Stimulated activated CD4-positive, alpha-beta T cell treated with anti-CD3 and anti-CD28 coated beads, Interleukin-15, amount 100 ng/mL, for 24 hours (primary cell): ENCODE measurements around the gene MORN1.

Source experiments
- DNase-seq: peaks from one replicate; pipeline ENCODE4 v3.0.0-alpha.2; 2020

Gene MORN1

DNA sequence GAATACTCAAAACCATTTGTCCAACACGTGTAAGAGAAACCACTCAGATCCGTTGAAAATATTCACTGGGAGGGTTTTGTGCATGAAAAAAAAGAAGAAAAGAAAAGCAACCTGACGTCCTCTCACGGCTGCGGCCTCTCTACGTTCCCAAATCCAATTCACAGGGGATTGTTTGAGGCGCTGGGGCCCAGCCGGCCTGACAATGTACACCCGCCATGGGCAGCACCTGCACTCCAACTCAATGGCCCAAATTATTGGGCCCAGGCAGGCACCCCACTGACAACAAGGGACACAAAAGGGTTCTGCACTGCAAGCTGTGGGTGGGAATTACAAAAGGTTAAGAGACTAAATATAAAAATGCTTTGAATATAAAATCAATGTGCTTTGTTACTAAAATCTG lies 41.5 kb downstream of the MORN1 start:
- no peak for DNase-seq

GRCh38 chr1:2348346-2349325 lies 42.7 kb downstream of the MORN1 start:
- DNase-seq: no peak

- DNase-seq: no peak
Measured at GRCh38 chr1:2347896-2348295, 43.5 kb downstream of the MORN1 start.

- DNase-seq: no peak
Measured at GRCh38 chr1:2347409-2347785, 44.0 kb downstream of the MORN1 start.

DNA sequence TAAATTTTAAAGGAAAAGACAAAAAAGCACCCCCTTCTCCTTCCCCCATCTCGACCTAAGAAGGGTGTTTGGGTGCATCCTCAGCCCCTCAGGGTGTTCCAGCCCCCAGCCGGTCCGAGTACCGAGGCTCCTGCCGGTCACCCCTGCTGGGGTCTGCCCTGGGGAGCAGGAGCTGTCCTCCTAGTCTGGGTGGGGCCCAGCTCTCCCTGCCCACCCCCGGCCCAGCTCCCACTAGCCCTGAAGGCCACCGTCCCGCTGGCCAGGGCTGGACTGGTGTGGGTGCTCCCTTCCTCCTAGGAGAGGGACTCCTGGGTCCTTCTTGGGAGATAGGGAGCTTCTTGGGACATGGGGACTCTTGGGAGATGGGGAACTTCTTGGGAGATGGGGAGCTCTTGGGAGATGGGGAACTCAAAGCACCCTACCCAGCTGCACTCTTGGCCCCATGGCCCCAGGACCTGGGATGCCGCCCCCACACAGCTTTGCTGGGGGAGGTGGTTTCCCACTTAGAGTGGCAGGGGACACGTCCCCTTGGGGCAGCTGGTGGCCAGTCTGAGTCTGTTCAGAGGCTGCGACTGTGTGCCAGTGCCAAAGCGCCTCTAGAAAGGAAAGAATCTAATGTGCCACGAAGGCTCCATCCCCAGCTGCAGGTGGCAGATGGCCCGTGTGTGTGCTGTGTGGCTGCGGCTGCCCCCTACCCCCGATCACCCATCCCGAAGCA lies 44.5 kb downstream of the MORN1 start:
- DNase-seq: no peak

GRCh38 chr1:2345297-2346075 lies 45.9 kb downstream of the MORN1 start:
- DNase-seq: no peak

- DNase-seq: no peak
Measured at GRCh38 chr1:2344744-2345296, 46.5 kb downstream of the MORN1 start.

DNA sequence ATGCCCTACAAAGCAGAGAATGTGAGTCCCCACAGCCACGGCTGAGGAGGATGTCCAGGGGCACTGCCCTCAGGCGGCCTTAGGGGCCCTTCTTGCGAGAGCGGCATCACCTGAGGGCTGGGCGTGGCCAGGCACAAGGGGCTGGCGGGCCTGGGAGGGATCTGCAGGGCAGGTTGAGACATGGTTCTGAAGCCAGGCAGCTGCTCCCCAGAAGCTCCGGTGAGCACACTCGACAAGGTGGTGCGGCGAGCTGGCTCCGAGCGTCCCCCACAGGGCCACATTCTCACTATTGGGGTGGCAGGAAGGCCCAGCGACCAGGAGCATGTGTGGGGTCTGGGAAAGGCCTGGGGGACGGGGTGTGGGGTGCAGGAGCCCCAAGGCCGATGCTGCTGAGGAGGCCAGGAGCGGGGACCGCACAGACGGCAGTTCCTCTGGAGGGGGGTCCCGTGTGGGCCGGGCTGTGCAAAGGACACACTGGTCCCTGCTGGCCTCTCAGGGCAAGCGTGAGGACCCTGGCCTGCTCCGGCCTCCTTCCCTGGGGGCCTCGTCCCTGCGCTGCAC lies 47.2 kb downstream of the MORN1 start:
- no peak for DNase-seq

GRCh38 chr1:2343023-2343935 lies 48.1 kb downstream of the MORN1 start:
- DNase-seq: no peak

GRCh38 chr1:2342384-2343022 lies 48.9 kb downstream of the MORN1 start:
- no peak for DNase-seq

GRCh38 chr1:2341706-2342383 lies 49.5 kb downstream of the MORN1 start:
- DNase-seq: no peak

DNA sequence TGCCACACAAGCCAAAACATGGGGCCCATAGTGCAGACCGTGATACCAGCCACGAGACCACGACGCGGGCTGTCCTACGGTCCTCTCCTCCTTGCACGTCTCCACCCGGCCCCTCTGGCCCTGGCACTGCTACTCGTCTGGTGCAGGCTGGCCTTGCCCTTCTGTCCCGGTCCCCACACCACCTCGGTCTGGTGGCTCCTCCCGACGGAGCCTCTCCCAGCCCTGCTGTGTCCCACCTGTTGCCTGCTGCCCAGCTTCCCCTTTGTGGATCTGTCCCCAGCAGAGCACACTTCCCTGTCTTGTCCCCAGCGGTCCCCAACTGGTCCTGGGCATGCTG lies 50.5 kb downstream of the MORN1 start:
- DNase-seq: no peak

DNA sequence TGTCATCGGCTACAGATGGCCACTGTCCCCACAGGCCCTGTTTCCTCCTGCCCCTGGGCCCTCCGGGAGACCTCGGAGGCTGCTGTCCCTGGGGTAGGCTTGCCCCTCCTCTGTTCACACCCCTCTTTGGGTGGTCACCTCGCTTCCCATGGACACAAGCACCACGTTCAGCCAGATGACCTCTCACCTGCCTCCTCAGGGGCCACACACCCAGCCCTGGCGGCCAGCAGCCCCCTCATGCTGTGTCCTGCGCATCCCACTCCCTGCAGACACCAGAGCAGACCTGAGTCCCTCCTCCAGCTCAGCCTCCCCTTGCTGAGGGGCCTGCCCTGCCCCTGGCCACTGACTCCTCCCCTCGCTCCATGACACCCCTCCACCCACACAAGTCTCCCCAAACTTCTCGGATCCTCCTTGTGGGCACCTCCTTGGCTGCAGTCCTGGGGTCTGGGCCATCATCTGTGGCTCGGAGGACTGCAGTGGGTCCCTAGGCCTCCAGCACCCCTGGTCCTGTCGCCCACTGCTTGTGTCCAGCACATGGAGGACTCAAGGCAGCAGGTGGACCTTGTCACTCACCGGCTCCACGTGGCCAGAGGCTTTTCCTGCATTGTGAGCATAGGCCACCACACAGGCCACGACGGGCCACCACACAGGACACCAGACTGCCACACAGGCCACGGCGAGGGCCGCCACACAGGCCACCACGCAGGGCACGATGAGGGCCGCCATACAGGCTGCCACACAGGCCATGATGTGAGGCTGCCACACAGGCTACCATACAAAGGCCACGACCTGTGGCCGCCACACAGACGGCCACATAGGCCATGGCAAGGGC lies 51.1 kb downstream of the MORN1 start:
- no peak for DNase-seq

DNA sequence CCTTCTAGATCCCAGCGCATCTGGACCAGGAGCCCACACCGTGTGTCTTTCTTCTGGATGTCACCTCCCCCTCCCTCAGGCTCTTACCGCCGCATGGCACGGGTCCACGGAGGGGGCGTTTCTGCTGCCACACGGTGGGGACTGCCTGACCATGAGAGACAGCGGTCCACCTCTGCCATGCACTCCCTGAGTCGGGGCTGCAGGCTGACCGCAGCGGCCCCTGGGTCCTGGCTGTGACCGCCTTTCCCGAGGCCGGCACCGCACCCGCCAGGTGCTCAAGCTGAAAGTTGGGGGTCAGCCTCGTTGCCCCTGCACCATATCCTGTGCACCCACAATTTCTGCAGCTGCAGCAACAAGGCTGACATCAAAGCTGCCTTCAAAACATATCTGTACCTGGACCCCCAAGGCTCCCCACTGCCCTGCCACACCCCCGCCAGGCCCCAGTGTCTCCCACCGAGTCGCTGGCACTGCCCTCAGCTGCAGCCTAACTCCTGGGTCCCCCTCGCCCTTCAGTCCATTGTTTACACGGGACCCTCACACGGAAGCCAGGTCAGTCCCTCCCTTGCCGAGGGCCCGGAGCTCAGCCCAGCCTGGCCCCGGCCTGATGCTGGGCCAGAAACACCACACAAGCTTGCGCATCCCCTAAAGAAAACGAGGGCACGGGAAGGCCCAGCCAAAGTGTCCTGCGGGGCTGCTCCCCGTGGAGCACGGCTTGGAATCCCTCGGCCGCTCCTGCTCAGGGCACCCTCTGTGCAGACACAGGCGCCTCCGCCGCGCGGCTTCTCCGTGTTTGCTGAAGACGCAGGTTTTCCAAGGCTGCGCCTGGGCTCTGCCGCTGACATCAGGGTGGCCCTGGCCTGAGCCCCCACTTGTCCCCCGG lies 51.9 kb downstream of the MORN1 start:
- DNase-seq: no peak

GRCh38 chr1:2337501-2337900 lies 53.9 kb downstream of the MORN1 start:
- no peak for DNase-seq

DNA sequence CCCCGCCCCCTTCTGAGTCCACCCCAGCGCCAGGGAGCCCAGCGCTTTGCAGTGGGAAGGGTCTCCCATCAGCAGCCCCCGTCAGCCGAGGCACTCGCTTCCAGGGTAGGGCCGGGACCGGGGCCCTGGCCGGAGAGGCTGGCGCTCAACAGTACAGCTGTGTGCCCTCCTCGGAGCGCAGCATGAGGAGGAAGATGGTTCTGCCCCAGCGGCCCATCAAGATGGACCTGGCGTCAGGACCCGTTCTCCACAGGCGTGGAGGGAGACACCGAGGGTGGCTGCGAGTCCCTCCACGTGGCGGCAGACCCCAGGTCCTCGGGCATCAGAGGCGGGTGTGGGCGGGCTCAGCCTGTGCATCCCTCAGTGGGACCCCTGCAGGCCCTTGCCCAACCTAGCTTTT lies 54.3 kb downstream of the MORN1 start:
- no peak for DNase-seq

- DNase-seq: no peak
Measured at GRCh38 chr1:2336499-2336898, 54.9 kb downstream of the MORN1 start.

DNA sequence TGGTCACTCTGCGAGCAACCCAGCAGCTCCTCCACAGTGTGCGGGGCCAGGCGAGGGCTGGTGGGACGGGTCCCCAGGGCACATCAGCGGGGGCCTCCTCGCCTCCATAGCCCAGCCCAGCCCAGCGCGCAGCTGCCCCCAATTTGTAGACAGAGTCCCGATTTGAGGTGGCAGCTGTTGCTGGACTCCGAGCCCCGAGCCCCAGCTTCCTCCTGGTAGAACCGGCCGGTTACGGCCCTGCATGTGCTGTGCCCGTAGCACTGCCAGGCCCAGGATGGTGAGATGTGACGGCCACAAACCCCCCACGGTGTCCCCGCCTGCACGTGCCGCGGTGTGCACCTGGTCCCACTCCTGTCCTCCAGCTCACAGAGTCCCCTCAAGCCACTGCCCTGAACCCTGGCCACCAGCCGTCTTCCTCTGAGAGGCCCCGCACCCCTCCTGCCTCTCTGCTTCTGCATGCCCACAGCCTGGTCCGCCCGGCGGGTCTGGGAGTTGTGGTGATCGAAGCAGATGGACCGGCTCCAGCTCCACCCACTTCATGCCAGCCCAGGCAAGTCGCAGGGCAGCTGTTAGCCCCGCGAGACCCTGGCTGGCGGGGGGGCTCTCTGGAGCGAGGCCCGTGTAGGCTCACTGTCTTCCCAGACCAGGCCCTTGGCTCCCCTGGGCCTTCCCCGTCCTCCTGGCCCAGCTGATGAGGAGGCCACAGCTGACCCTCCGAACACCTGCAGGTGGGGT lies 55.5 kb downstream of the MORN1 start:
- DNase-seq: no peak
